MM.1S (cell line): ENCODE data around the gene TNFRSF4.

ENCODE experiments used
- DNase-seq: peaks from one replicate; pipeline ENCODE4 v3.0.0-alpha.2; 2015
- H2AFZ ChIP-seq: fragments of 300-600 bp; sonication (generic); 2 replicates; pipeline ENCODE4 v1.6.0; 2016; ENCODE audit warnings: antibody characterized with exemption, low read length
- H3F3A ChIP-seq: fragments of 300-600 bp; sonication (generic); 2 replicates; pipeline ENCODE4 v1.6.1; 2016; ENCODE audit warnings: mild to moderate bottlenecking, antibody characterized with exemption, low read length, moderate library complexity, mixed read lengths; ENCODE audit not compliant: insufficient read depth
- H3K27ac ChIP-seq: fragments of 300-600 bp; sonication (generic); 2 replicates; pipeline ENCODE4 v1.5.1; 2016; ENCODE audit warnings: mild to moderate bottlenecking, low read length
- H3K27me3 ChIP-seq: fragments of 300-600 bp; sonication (generic); replicated peaks from 2 replicates; pipeline ENCODE4 v1.6.0; 2016; ENCODE audit warnings: low read length; ENCODE audit not compliant: insufficient read depth
- H3K36me3 ChIP-seq: fragments of 300-600 bp; sonication (generic); replicated peaks from 2 replicates; pipeline ENCODE4 v1.6.1; 2016; ENCODE audit warnings: mild to moderate bottlenecking, low read length, mixed read lengths; ENCODE audit not compliant: insufficient read depth
- H3K4me1 ChIP-seq: fragments of 300-600 bp; sonication (generic); 2 replicates; pipeline ENCODE4 v1.6.1; 2016; ENCODE audit warnings: low read length, mixed read lengths
- H3K4me2 ChIP-seq: fragments of 300-600 bp; sonication (generic); 2 replicates; pipeline ENCODE4 v1.6.0; 2016; ENCODE audit warnings: low read depth, low read length
- H3K4me3 ChIP-seq: fragments of 300-600 bp; sonication (generic); 2 replicates; pipeline ENCODE4 v1.5.1; 2016; ENCODE audit warnings: low read length, mixed read lengths
- H3K79me2 ChIP-seq: fragments of 300-600 bp; sonication (generic); 2 replicates; pipeline ENCODE4 v1.6.1; 2016; ENCODE audit warnings: mixed run types, low read length, mixed read lengths
- H3K9ac ChIP-seq: fragments of 300-600 bp; sonication (generic); 2 replicates; pipeline ENCODE4 v1.6.1; 2016; ENCODE audit warnings: low read length, mixed read lengths
- H3K9me2 ChIP-seq: fragments of 300-600 bp; sonication (generic); replicated peaks from 2 replicates; pipeline ENCODE4 v1.6.1; 2016; ENCODE audit warnings: mild to moderate bottlenecking, low read length, mixed read lengths; ENCODE audit not compliant: insufficient read depth
- H3K9me3 ChIP-seq: fragments of 300-600 bp; sonication (generic); replicated peaks from 2 replicates; pipeline ENCODE4 v1.6.1; 2016; ENCODE audit warnings: mild to moderate bottlenecking, low read length, mixed read lengths; ENCODE audit not compliant: insufficient read depth
- H4K20me1 ChIP-seq: fragments of 300-600 bp; sonication (generic); 2 replicates; pipeline ENCODE4 v1.6.1; 2016; ENCODE audit warnings: mild to moderate bottlenecking, low read length, moderate library complexity, mixed read lengths; ENCODE audit not compliant: insufficient read depth
- CTCF ChIP-seq: fragments of 300-600 bp; sonication (generic); IDR thresholded peaks from 2 replicates; pipeline ENCODE4 v1.5.1; 2016; ENCODE audit warnings: antibody characterized with exemption, low read length, mixed read lengths
- EZH2 ChIP-seq: fragments of 300-600 bp; sonication (generic); optimal IDR thresholded peaks from 2 replicates; pipeline ENCODE3; 2017; ENCODE audit warnings: low read depth, mild to moderate bottlenecking, antibody characterized with exemption, low read length, mixed read lengths
- EZH2phosphoT487 ChIP-seq: fragments of 300-600 bp; sonication (generic); IDR thresholded peaks from 2 replicates; pipeline ENCODE4 v1.6.1; 2018; ENCODE audit warnings: antibody characterized with exemption, low read length

The TNFRSF4 gene

GRCh38 chr1:1207571-1207892 is 6.4 kb downstream of the TNFRSF4 start:
- Histone ChIP-seq H3K9me2 (no peaks in the 10 kb centered on the region), H3K27me3 (peaks cover 94% of the 10 kb centered on the region), H3K4me1 (no peaks in the 10 kb centered on the region), H2AFZ (no peak overlapping the region), H3K4me2 (no peak overlapping the region), H3K9ac (no peak overlapping the region), H3K4me3 (no peak overlapping the region), H3F3A (no peaks in the 10 kb centered on the region), H4K20me1 (no peaks in the 10 kb centered on the region), H3K79me2 (no peaks in the 10 kb centered on the region), H3K9me3 (no peaks in the 10 kb centered on the region), H3K36me3 (no peaks in the 10 kb centered on the region), H3K27ac (no peak overlapping the region)
- TF ChIP-seq EZH2 (no peak), CTCF (no peak)
- DNase-seq, result no peak

- Histone ChIP-seq H3K4me3 (no peak overlapping the region), H3K27ac (no peak overlapping the region), H3K9ac (no peak overlapping the region)
Observed at GRCh38 chr1:1206966-1207531, 6.9 kb downstream of the TNFRSF4 start.

GRCh38 chr1:1206376-1206965 is 7.5 kb downstream of the TNFRSF4 start, which contains the start of gene TNFRSF18:
TSS of gene TNFRSF18 (minus strand) at chr1:1206592. CDS start at chr1:1206571, 21 bp downstream.
- H3K4me2 ChIP-seq, result no peak within 1 kb of the TSS
- no peak within 1 kb of the TSS for H3K4me3 ChIP-seq
- peaks cover 86% of the 10 kb centered on the region for H3K27me3 ChIP-seq
- no peak for DNase-seq
- H3K79me2 ChIP-seq, result no peaks in the 10 kb centered on the region
- H3K9me2 ChIP-seq, result no peaks in the 10 kb centered on the region
- H3K27ac ChIP-seq, result no peak within 1 kb of the TSS
- H3K9me3 ChIP-seq, result no peaks in the 10 kb centered on the region
- no peaks in the 10 kb centered on the region for H4K20me1 ChIP-seq
- no peak within 1 kb of the TSS for H3K9ac ChIP-seq
- H3F3A ChIP-seq, result no peaks in the 10 kb centered on the region
- no peaks in the 10 kb centered on the region for H3K4me1 ChIP-seq
- TF ChIP-seq EZH2 (no peak), EZH2phosphoT487 (no peak)
- H2AFZ ChIP-seq, result no peak within 1 kb of the TSS
- H3K36me3 ChIP-seq, result no peaks in the 10 kb centered on the region

More at GRCh38 chr1:1206966-1207531, 6.9 kb downstream of the TNFRSF4 start:
- H2AFZ ChIP-seq, result no peak overlapping the region
- no peaks in the 10 kb centered on the region for H3K36me3 ChIP-seq
- DNase-seq, result no peak
- H3F3A ChIP-seq, result no peaks in the 10 kb centered on the region
- H3K4me1 ChIP-seq, result no peaks in the 10 kb centered on the region
- H3K4me2 ChIP-seq, result no peak overlapping the region
- H3K79me2 ChIP-seq, result no peaks in the 10 kb centered on the region
- no peaks in the 10 kb centered on the region for H3K9me3 ChIP-seq
- TF ChIP-seq EZH2phosphoT487 (no peak), EZH2 (no peak), CTCF (no peak)
- H3K27me3 ChIP-seq, result peaks cover 92% of the 10 kb centered on the region
- no peaks in the 10 kb centered on the region for H4K20me1 ChIP-seq
- no peaks in the 10 kb centered on the region for H3K9me2 ChIP-seq

GRCh38 chr1:1205769-1206375 is 8.1 kb downstream of the TNFRSF4 start:
- Histone ChIP-seq H3F3A (no peaks in the 10 kb centered on the region), H3K9me3 (no peaks in the 10 kb centered on the region), H3K4me3 (no peak overlapping the region), H3K4me1 (no peaks in the 10 kb centered on the region), H3K9ac (no peak overlapping the region), H3K4me2 (no peak overlapping the region), H3K79me2 (no peaks in the 10 kb centered on the region), H3K27me3 (peaks cover 81% of the 10 kb centered on the region), H2AFZ (no peak overlapping the region), H4K20me1 (no peaks in the 10 kb centered on the region), H3K36me3 (no peaks in the 10 kb centered on the region), H3K27ac (no peak overlapping the region), H3K9me2 (no peaks in the 10 kb centered on the region)
- no peak for DNase-seq
- TF ChIP-seq CTCF, result no peak
- no peak for TF ChIP-seq EZH2phosphoT487
- no peak for TF ChIP-seq EZH2
